ENCODE measurements around the gene ANKRD53. TPM values are rescaled to one million over a fixed set of nuclear protein-coding genes. Genes with fewer than 3 reads are reported as not detected.
"Not testable (repeated sequence)": the region's sequence is repeated elsewhere in the genome, so short reads cannot be mapped to it uniquely, and the experiment has no call there.

The ANKRD53 gene
- total and polyA plus RNA-seq, 9 of the 15 experiments (the other 6 are each of a cell fraction or from before 2014, with no cell fraction given): 0.18 TPM; not detected in 8

DNA sequence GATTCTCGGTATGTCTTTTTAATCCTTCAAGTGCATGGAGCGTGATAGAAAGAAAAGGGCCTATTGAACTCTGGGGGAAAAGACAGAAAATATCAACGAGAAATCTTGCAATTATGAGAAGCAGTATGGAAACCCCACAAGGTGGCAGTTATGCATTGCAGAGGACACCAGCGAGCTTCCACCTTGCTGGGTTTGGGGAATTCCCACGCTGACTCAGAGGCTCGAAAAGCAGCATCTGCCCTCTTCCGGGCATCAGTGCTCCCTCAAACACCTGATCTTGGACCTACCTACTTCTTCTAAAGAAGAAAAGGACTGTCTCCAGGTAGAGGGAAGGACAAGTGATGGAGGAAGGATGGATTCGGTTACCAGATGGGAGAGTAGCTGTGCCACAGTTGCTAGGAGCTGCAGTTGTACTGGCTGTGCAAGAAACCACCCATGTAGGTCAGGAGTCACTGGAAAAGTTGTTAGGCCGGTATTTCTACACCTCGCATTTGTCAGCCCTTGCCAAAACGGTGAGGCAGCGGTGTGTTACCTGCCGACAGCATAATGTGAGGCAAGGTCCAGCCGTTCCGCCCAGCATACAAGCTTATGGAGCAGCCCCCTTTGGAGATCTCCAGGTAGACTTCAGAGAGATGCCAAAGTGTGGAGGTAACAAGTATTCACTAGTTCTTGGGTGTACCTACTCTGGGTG lies 45.3 kb downstream of the ANKRD53 start:
- H3K36me3 ChIP-seq (ENCODE audit: control insufficient read depth, insufficient read depth, low read length); ATAC-seq; in situ Hi-C loops (cut with MboI); H3K79me2 ChIP-seq (ENCODE audit: control insufficient read depth, insufficient read depth, low read length); FAIRE-seq; BruUV-seq (replicated peaks); H3K9me1 ChIP-seq (ENCODE audit: control insufficient read depth, insufficient read depth, low read length); H3K9me3 ChIP-seq (replicated peaks; ENCODE audit: control insufficient read depth, insufficient read depth, low read depth, low read length); intact Hi-C loops (cut with micrococcal nuclease); DNase-seq (ENCODE audit: extremely low read depth in 1 of 4, low spot score in 3 of 4); H3K27ac ChIP-seq (ENCODE audit: extremely low read depth, low read depth, low read length); H3K4me2 ChIP-seq (ENCODE audit: insufficient read depth, low read length); H4K20me1 ChIP-seq (replicated peaks; ENCODE audit: control insufficient read depth, insufficient read depth, low read length); POLR2A ChIA-PET; H2AFZ ChIP-seq (ENCODE audit: low read depth, low read length); H3K9ac ChIP-seq (ENCODE audit: insufficient read depth in 1 of 2, low read depth in 2 of 2, low read length in 2 of 2); H3K4me3 ChIP-seq; H3K4me1 ChIP-seq (replicated peaks in 1 of 2; ENCODE audit: control insufficient read depth in 2 of 2, insufficient read depth in 2 of 2, low read length in 2 of 2); TF ChIP-seq JUND (tag; IDR thresholded peaks at IDR 0.05; ENCODE audit: borderline replicate concordance, low read depth, low read length): not testable (repeated sequence)
- 9% methylated on average over 15 of the region's 15 CpGs for WGBS (ENCODE audit: insufficient coverage, low coverage, missing lambda C conversion rate)
- H3K27me3 ChIP-seq (ENCODE audit: control insufficient read depth in 2 of 2, insufficient read depth in 2 of 2, low read length in 2 of 2): peaks cover 9 to 34% of the 10 kb centered on the region in 2 experiments; a peak in 4 of 5 replicates
- TF ChIP-seq FOSL1 (tag; conservative IDR thresholded peaks at IDR 0.05) (peak; percentile 33; the same call in 1 of the 2 replicates), CTBP1 (IDR thresholded peaks at IDR 0.05; ENCODE audit: borderline replicate concordance) (0 out of 2 replicates have a peak, but pooled peaks have one; percentile 18), JUND (IDR thresholded peaks at IDR 0.05; ENCODE audit: borderline replicate concordance, low read depth, low read length) (0 out of 2 replicates have a peak, but pooled peaks have one; percentile 9), RAD21 (CRISPR knock-in tag; conservative IDR thresholded peaks at IDR 0.05 in 1 of 2, IDR thresholded peaks at IDR 0.05 in 1 of 2) (peak; percentile 40 to 50)
- TF ChIP-seq, protein P1, sequence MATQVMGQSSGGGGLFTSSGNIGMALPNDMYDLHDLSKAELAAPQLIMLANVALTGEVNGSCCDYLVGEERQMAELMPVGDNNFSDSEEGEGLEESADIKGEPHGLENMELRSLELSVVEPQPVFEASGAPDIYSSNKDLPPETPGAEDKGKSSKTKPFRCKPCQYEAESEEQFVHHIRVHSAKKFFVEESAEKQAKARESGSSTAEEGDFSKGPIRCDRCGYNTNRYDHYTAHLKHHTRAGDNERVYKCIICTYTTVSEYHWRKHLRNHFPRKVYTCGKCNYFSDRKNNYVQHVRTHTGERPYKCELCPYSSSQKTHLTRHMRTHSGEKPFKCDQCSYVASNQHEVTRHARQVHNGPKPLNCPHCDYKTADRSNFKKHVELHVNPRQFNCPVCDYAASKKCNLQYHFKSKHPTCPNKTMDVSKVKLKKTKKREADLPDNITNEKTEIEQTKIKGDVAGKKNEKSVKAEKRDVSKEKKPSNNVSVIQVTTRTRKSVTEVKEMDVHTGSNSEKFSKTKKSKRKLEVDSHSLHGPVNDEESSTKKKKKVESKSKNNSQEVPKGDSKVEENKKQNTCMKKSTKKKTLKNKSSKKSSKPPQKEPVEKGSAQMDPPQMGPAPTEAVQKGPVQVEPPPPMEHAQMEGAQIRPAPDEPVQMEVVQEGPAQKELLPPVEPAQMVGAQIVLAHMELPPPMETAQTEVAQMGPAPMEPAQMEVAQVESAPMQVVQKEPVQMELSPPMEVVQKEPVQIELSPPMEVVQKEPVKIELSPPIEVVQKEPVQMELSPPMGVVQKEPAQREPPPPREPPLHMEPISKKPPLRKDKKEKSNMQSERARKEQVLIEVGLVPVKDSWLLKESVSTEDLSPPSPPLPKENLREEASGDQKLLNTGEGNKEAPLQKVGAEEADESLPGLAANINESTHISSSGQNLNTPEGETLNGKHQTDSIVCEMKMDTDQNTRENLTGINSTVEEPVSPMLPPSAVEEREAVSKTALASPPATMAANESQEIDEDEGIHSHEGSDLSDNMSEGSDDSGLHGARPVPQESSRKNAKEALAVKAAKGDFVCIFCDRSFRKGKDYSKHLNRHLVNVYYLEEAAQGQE (IDR thresholded peaks at IDR 0.05; ENCODE audit: borderline replicate concordance): peak; percentile 34; the same call in 1 of the 2 replicates
- TF ChIP-seq, protein P1 (CRISPR knock-in tag; IDR thresholded peaks at IDR 0.05; ENCODE audit: low read depth): not testable (repeated sequence)
- TF ChIP-seq, protein P2, sequence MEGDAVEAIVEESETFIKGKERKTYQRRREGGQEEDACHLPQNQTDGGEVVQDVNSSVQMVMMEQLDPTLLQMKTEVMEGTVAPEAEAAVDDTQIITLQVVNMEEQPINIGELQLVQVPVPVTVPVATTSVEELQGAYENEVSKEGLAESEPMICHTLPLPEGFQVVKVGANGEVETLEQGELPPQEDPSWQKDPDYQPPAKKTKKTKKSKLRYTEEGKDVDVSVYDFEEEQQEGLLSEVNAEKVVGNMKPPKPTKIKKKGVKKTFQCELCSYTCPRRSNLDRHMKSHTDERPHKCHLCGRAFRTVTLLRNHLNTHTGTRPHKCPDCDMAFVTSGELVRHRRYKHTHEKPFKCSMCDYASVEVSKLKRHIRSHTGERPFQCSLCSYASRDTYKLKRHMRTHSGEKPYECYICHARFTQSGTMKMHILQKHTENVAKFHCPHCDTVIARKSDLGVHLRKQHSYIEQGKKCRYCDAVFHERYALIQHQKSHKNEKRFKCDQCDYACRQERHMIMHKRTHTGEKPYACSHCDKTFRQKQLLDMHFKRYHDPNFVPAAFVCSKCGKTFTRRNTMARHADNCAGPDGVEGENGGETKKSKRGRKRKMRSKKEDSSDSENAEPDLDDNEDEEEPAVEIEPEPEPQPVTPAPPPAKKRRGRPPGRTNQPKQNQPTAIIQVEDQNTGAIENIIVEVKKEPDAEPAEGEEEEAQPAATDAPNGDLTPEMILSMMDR (IDR thresholded peaks at IDR 0.05 in 2 of 3, conservative IDR thresholded peaks at IDR 0.05 in 1 of 3; ENCODE audit: insufficient read depth in 2 of 3, low read depth in 1 of 3, low read length in 3 of 3): peak in 1 of 3 experiments; percentile 38; a peak in 2 of 6 replicates
- CTCF ChIA-PET (ENCODE audit: low intra/inter-chr PET ratio): interaction anchor here (1.2 kb wide), 1 partner anchor 59 kb away, joined by 3 read pairs; no protein-coding TSS in a partner anchor

All from K562 (cell line).